ENCODE measurements around the gene PDPK1.

The PDPK1 gene

DNA sequence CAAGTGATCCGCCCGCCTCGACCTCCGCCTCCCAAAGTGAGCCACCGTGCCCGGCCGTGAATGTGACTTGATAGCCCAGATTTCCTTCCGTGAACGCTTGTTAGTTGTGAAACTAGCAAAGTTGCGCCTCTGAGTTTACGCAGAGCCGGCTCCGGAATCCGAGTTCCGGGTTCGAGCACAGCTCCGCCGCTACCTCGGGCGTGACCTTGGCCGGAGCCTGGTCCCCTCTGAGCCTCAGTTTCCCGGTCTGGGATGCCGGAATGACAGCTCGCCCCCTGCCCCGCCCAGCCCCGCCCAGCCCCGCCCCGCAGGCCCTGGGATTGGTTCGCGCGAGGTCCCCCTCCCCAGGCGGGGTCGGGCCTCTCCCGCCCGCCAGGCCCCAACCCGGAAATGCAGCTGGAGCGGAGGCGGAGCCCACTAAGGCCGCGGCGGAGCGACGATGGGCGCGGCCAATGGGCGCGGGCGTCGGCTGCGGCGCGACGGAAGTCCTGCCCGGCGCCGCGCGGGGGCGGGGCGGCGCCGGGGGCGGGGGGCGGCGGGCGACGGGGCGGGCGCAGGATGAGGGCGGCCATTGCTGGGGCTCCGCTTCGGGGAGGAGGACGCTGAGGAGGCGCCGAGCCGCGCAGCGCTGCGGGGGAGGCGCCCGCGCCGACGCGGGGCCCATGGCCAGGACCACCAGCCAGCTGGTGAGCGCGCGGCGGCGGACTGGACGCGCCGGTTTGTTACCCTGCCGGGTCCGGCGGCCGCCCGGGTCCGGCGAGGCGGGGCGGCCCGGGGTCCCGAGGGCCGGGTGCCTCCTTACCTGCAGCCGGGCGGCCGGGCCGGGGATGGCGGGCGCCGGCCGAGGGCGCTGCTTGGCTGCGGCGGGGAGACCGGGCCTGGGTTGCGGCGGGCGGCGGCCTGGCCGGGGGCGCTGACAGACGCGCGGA, at the start of gene PDPK1:
PDPK1 (plus strand) TSS at position 571 of the 929 bp plus-strand sequence; CDS start at position 663, 92 bp downstream.
- DNase-seq, result peak; percentile 95

DNA sequence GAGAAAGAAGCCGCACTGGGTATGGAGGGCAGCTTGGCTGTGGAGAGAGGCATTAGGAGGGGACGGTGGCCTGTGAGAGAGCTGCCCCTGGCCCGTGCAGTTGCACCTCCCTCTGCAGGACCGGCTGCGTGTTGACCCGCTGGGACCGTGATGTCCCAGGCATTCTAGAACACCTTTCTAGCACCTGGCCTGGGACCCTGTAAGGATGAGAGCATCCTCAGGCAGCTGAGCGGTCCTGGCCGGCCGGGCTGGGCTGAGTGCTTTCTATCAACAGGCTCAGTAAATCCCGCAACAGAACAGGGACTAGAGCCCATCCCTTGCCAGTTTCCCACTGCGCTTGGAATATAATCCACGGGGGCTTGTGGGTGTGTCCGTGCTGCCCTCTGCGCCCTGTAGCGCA, 48.2 kb upstream of the PDPK1 start:
- no peak for DNase-seq

DNA sequence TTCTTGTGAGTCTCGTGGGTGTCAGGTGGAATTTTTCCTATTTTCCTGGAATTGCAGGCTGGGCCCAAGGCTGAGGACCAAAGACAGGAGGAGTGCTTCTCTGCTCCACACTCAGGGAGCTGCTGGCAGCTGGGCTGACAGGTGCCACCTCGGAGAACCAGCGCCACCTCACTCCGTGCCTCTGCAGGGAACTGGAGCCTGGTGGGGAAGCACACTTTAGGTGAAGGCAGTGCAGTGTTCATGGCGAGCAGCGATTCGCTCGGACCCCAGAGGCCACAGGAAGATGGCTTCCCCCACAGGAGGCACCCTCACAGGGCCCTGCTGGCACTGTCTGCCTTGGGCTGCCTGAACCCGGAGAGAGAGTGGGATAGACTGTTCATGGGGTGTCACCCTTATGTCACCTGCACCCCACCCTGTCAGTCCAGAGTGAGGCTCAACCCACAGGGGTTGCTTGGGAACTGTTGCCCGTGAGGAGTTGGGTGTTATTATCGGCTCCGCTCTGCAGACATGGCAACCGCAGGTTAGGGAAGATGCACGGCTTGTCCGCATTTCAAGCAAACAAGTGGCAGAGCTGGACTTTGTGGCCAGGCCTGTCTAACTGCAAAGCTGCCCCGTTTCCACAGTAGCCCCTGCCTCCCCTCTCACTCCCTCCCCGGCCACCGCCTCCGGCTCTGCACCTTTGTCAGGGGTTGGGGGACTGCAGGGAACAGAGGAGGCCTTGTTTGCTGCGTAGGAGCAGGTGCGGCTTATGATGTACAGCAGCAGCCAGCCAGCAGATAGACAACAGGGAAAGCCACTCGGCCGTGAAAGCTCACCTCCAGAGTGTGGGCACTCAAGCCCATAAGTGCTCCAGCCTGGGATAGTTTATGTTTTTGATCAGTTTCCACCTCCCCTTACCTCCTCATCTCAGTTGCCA, 47.4 kb upstream of the PDPK1 start:
- DNase-seq, result no peak

GRCh38 chr16:2492292-2492691, 45.5 kb upstream of the PDPK1 start:
- DNase-seq, result no peak

DNA sequence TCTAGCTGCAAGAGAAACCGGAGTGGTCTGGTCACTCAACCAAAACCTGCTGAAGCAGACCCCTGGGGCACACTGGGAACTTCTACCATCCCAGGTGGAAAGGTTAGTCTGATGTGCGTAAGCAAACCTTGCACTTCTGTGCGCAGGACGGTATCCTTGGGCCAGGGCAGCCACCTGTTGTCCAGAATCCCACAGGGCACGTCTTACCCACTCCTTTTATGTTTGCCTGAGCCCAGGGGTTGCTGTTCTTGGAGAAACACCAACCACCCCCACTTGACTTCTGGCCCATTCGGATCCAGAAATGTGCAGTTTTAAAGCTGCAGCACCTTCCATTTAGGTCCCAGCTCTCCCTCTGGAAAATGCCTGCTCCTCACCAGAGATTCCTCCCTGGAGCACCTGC, 44.2 kb upstream of the PDPK1 start:
- DNase-seq, result no peak

DNA sequence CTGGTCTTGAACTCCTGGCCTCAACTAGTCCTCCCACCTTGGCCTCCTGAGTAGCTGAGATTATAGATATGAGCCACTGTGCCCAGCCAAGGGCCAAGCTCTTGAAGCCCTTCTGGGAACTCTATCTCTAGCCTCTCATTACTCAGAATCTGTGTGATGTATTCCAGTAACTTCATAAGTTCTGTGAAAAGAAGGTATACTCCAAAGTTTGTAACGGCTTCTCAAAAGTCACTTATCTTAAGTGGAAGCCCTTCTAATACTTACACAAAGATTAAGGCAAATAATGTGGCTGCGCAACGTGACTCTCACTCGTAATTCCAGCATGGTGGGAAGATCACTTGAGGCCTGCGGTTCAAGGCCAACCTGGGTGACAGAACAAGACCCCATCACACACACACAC, 43.2 kb upstream of the PDPK1 start:
- DNase-seq, result no peak

DNA sequence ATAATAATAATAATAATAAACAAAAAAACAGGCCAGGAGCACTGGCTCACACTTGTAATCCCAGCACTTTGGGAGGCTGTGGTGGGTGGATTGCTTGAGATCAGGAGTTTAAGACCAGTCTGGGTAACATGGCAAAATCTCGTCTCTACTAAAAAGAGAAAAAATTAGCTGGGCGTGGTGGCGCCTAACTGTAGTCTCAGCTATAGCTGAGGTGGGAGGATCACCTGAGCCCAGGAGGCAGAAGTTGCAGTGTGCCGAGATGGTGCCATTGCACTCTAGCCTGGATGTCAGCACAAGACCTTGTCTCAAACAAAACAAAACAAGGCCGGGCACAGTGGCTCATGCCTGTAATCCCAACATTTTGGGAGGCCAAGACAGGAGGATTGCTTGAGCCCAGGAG, 42.8 kb upstream of the PDPK1 start:
- no peak for DNase-seq

DNA sequence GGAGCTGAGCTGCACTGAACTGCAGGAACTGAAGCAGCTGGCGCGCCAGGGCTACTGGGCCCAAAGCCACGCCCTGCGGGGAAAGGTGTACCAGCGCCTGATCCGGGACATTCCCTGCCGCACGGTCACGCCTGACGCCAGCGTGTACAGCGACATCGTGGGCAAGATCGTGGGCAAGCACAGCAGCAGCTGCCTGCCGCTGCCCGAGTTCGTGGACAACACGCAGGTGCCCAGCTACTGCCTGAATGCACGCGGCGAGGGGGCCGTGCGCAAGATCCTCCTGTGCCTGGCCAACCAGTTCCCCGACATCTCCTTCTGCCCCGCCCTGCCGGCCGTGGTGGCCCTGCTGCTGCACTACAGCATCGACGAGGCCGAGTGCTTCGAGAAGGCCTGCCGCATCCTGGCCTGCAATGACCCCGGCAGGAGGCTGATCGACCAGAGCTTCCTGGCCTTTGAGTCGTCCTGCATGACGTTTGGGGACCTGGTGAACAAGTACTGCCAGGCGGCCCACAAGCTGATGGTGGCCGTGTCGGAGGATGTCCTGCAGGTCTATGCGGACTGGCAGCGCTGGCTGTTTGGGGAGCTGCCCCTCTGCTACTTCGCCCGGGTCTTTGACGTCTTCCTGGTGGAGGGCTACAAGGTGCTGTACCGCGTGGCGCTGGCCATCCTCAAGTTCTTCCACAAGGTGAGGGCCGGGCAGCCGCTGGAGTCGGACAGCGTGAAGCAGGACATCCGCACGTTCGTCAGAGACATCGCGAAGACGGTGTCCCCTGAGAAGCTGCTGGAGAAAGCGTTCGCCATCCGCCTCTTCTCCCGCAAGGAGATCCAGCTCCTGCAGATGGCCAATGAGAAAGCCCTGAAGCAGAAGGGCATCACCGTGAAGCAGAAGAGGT, 41.4 kb upstream of the PDPK1 start:
- DNase-seq, result no peak

DNA sequence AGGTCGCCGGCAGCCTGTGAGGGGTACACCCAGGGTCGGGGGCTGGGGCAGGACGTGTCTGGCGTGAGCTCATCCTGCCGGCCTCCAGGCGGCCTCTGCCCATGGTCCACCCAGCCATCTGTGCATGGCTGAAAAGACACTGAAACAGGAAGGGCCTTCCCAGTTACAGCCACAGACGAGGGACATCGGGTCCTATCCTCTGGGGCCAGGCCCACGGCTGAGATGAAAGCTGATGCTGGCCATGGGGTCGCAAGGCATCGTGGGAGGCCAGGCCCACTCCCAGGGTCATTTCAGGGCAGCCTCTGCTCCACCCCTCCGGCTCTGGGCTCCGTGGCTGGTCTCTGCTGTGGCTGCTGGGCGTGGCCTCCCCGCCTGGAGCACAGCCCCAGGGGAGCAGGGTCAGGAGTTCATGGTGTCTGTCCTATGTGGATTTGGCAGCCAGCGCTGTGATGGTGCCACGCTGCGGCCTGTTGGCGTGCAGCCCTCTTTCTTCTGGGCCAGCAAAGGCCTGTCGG, 40.6 kb upstream of the PDPK1 start:
- DNase-seq, result no peak

DNA sequence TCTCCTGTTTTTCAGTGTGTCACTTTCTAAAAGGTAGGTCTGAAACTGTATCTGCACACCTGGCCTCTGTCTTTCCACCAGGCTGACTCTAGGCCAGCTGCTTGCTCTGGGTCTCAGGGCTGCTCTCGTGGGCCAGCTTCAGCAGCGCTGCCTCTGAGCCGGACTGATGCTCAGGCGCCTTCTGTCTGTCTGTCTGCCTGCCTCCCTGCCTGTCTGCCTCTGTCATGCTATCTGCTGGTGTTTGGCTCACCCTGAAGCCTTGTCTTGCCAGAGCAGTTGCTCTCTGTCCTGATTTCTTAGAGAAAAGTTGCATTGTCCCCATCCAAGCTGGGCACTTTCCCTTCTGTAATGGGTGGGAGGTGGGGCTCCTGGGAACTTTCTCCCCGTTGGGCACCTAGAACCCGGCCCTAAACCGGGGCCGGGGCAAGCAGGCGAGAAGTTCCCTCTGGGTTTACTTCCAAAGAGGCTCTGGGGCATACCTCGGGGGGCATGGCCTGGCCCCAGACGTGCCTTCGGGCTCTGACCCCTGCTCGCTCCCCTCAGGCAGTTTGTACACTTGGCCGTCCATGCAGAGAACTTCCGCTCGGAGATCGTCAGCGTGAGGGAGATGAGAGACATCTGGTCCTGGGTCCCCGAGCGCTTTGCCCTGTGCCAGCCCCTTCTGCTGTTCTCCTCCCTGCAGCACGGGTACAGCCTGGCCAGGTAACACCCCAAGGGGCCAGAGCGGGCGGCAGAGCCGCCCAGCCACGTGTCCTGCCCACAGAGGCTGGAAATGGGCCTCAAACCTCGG, 39.9 kb upstream of the PDPK1 start:
- no peak for DNase-seq

DNA sequence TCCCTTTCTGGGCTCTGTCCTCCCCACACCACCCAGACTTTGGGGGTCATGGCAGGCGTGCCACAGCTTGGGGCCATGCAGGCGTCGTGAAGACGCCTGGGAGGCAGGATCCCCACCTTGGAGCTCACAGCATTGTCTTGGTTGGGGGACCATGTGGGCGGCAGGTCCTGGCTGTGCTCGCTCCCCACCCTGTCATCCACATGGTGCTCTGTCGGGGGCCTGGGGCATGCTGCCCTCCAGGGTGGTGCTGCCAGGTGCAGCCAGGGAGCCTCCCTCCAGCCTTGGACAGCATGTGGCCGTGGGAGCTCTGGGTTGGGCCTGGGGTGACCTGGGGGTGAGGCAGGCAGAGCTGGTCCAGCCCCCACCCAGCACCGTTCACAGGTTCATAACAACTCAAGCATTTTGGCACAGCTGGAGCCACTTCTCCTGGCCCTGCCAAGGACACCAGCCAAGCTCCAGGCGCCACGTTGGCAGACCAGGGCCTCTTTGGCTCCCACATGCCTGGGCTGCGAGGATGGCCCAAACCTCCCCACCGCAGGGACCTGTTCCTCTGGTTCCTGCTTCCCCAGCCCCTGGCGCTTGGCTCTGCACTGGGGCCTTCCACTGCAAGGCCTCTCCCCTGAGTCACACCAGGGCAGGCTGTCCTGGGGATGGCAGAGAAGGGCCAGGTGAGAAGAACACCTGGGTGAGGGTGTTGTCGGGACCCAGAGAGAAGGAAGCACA, 39.1 kb upstream of the PDPK1 start:
- DNase-seq, result no peak

DNA sequence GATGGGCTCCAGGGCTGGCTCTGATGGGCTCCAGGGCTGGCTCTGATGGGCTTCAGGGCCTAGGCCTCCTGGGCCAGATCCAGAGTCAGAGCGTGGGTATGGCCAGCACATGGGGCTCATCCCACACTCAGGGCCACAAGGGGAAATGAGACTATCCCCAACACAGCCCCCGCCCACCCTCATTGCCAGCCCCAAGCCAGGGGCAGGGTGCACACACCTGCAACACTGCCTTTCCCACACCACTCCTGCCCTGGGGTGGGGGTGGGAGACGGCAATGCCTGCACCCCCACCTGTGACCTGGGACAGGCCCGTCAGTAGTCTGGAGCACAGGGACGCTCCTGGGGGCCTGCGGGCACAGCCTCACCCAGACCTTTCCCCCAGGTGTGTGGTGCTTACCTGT, 38.4 kb upstream of the PDPK1 start:
- DNase-seq, result no peak

GRCh38 chr16:2499890-2500429, 37.9 kb upstream of the PDPK1 start:
- DNase-seq, result no peak

- no peak for DNase-seq
These were observed 37.3 kb upstream of the PDPK1 start for GRCh38 chr16:2500430-2500917.

- DNase-seq, result peak; percentile 86
These were observed 36.7 kb upstream of the PDPK1 start for GRCh38 chr16:2500918-2501750.

DNA sequence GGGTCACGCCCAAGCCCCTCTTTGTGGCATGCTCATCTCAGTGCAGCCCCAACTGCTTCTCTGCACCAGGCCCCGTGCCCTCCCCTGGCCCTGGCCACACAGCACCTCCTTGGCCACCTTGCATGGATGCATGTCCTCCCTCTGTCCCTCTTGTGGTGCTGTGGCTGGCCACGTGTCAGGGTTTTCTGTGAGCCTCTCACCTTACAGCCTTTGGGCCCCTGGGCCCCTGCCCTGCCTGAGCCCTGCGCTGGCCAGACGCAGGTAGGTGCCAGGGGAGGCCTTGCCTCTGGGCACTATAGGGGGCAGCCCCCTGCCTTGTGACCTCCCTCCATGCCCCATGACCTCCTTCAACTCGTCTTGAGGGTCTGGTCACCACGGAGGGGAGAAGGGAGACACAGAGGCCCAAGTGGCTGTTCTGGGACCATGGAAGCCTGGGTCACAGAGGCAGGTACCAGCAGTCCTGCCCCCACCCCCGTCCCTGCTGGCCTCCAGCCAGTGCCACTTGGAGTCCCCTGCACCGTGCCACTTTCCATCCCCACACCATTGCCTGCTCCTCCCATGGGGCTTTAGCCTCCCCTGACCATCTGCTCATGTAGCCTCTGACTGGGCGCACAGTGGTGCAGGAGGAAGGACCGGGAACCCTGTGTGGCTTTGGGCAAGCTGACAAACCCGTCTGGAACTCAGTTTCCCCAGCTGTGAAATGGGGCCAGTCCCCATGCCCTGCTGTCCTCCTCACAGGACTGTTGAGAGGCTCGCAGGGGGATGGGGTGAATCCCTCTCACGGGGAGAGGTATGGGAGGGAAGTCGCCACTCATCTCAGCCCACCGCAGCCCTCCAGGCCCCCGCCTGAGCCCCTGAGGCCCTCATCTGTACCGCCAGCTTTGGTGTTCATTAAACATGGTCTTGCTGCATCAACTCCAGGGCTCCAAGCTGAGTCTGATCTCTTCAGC, 35.6 kb upstream of the PDPK1 start:
- no peak for DNase-seq

DNA sequence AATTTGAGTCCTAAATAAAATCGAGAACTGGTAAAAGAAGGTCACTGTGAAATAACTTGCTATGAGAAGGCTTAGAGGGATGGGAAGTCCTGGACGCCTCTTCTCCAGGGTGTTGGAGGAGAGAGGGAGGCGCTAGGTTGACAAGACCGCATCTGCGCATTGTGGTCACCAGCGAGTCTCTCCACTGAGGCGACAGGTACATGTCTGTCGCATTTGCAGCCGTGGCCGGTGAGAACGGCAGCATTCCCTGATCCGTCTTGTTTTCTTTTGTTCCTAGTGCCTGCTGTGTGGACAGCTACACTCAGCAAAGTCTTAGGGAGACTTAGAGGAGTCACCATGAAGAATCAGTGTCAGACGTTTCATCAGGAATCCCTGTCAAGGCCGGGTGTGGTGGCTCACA, 32.1 kb upstream of the PDPK1 start:
- no peak for DNase-seq

DNA sequence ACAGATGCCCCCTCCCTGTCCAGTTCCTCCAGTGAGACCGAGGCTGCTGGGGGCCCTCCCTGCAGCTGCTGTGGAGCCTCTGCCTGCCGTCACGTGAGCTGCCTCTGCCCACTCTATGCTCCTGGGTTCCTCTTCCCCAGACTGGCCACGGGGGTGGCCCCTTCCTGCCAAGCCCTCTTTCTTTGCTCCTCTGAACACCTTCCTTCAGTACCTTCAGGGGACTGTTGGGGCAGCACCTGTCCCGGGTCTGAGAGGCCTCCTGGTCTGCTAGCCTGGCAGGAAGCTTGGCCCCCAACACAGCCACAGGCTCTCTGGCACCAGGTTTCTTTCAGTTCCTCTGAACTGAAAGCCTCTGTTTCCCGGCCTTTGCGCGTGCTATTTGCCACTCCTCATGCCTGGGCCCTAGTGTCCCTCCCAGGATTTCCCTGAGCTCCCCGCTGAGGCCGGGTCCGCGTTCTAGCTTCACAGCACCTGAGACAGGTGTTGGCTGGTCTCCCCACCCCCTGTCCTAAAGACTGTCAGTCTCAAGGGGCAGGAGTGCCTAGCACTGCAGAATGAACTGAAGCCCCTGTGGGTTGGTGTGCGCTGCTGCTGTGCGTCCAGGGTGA, 30.7 kb upstream of the PDPK1 start:
- DNase-seq, result peak; percentile 56

Measured in hematopoietic multipotent progenitor cell treated with erythropoietin and hydrocortisone succinate and interleukin-3 and kit ligand, for 6 days (in vitro differentiated cells).